HepG2 (cell line): Measurements from ENCODE around the gene PCSK1. TPM values are rescaled to one million over a fixed set of nuclear protein-coding genes. Genes with fewer than 3 reads are reported as not detected.

ENCODE experiments used
- ATAC-seq: fragments of 200-7000 bp; cut with Tn5 transposase; 3 replicates; pipeline ENCODE4 v1.9.1; 2020; ENCODE audit warnings: mild to moderate bottlenecking, moderate library complexity
- BruUV-seq: library from RNA; stranded (reverse); fragments of 400-500 nt; replicated peaks from 2 replicates; lab custom pipeline; 2021; lab: Mats Ljungman, UMichigan
- CTCF ChIA-PET: fragments of 300-600 bp; formaldehyde crosslinking; extraction: SDS; loops from one replicate; lab custom pipeline; 2021; ENCODE audit warnings: low total read pairs, inconsistent platforms, low intra/inter-chr PET ratio; lab: Yijun Ruan, JAX
- POLR2A ChIA-PET: fragments of 350-600 bp; sonication (Branson Sonifier 250); formaldehyde crosslinking; loops from one replicate; lab custom pipeline; 2020; ENCODE audit warnings: antibody characterized with exemption, inconsistent platforms; lab: Yijun Ruan, JAX
- DNase-seq: peaks from one replicate; pipeline ENCODE4 v3.0.0-alpha.2; 2015; ENCODE audit warnings: low spot score
- FAIRE-seq: peaks from 3 replicates; lab custom pipeline; 2011; peaks lifted over from hg19 to GRCh38; lab: Jason Lieb, UNC
- H2AFZ ChIP-seq: one replicate; pipeline ENCODE4 v1.6.1; 2011; ENCODE audit warnings: low read length, inconsistent platforms
- H3K27ac ChIP-seq: fragments of 300-600 bp; 3 replicates; pipeline ENCODE4 v1.8.0; 2011; ENCODE audit warnings: mixed run types, mild to moderate bottlenecking, mixed read lengths, low read length, inconsistent platforms; ENCODE audit not compliant: insufficient read depth; ENCODE audit errors: extremely low read length
- H3K27me3 ChIP-seq, 2 experiments: fragments of 200-600 bp in 1 of 2; 2 replicates in 1 of 2; 3 replicates in 1 of 2; pipeline versions ENCODE4 v1.6.0 to v1.8.0; 2011; ENCODE audit warnings: low read length in 2 of 2, mild to moderate bottlenecking in 2 of 2, moderate library complexity in 2 of 2, inconsistent platforms in 1 of 2; ENCODE audit not compliant: insufficient read depth in 2 of 2, control insufficient read depth in 1 of 2
- H3K36me3 ChIP-seq, 2 experiments: fragments of 200-600 bp in 1 of 2; replicated peaks in 1 of 2; 2 replicates in 1 of 2; 3 replicates in 1 of 2; pipeline versions ENCODE4 v1.5.1 to v1.8.0; 2011; ENCODE audit warnings: low read length in 2 of 2, inconsistent platforms in 1 of 2; ENCODE audit not compliant: insufficient read depth in 2 of 2, control insufficient read depth in 1 of 2
- H3K4me1 ChIP-seq: 2 replicates; pipeline ENCODE4 v1.5.1; 2012; ENCODE audit warnings: low read length, inconsistent platforms; ENCODE audit not compliant: insufficient read depth
- H3K4me2 ChIP-seq: 2 replicates; pipeline ENCODE4 v1.6.0; 2011; ENCODE audit warnings: low read depth, low read length, inconsistent platforms
- H3K4me3 ChIP-seq, 3 experiments: fragments of 200-600 bp in 1 of 3; sonication (generic), shearing (Covaris generic) in 1 of 3; replicated peaks in 1 of 3; 2 replicates each; pipeline ENCODE4 v1.5.1; 2011 to 2016; ENCODE audit warnings: low read length in 3 of 3, inconsistent platforms in 2 of 3, low read depth in 2 of 3, mild to moderate bottlenecking in 2 of 3, control low read depth in 1 of 3, mixed read lengths in 1 of 3; ENCODE audit not compliant: insufficient read depth in 1 of 3
- H3K79me2 ChIP-seq: one replicate; pipeline ENCODE4 v1.6.1; 2011; ENCODE audit warnings: low read length, inconsistent platforms; ENCODE audit not compliant: insufficient read depth
- H3K9ac ChIP-seq: 2 replicates; pipeline ENCODE4 v1.6.0; 2011; ENCODE audit warnings: mild to moderate bottlenecking, low read depth, low read length, inconsistent platforms; ENCODE audit not compliant: insufficient read depth
- H3K9me3 ChIP-seq: 2 replicates; pipeline ENCODE4 v1.5.1; 2012; ENCODE audit warnings: mild to moderate bottlenecking, low read length
- H4K20me1 ChIP-seq: 2 replicates; pipeline ENCODE4 v1.6.0; 2011; ENCODE audit warnings: inconsistent platforms, mild to moderate bottlenecking, low read length, moderate library complexity; ENCODE audit not compliant: insufficient read depth
- BORCS8-MEF2B ChIP-seq: sonication (generic); formaldehyde crosslinking; IDR thresholded peaks from 2 replicates; pipeline ENCODE4 v1.8.0; 2022; ENCODE audit warnings: mild to moderate bottlenecking, missing genetic modification reagents
- CAMTA2 ChIP-seq: sonication (generic); formaldehyde crosslinking; IDR thresholded peaks from 2 replicates; pipeline ENCODE4 v1.4.0; 2020; ENCODE audit warnings: mild to moderate bottlenecking, missing genetic modification reagents, borderline replicate concordance
- FOXP1 ChIP-seq, 2 experiments: fragments of 450-650 bp in 1 of 2; IDR thresholded peaks; 2 replicates each; pipeline ENCODE4 v1.6.1; 2017 to 2018; ENCODE audit warnings: antibody characterized with exemption in 1 of 2
- HOXA5 ChIP-seq: sonication (generic); formaldehyde crosslinking; IDR thresholded peaks from 2 replicates; pipeline ENCODE4 v1.4.0; 2020; ENCODE audit warnings: missing genetic modification reagents
- ISX ChIP-seq: sonication (generic); formaldehyde crosslinking; conservative IDR thresholded peaks from 2 replicates; pipeline ENCODE4 v1.5.0; 2020; ENCODE audit warnings: missing genetic modification reagents
- LCORL ChIP-seq, 2 experiments: fragments of 450-650 bp in 1 of 2; sonication (generic) in 1 of 2; formaldehyde crosslinking in 1 of 2; IDR thresholded peaks; 2 replicates each; pipeline versions ENCODE4 v1.5.0 to v1.6.1; 2017 to 2020; ENCODE audit warnings: antibody characterized with exemption in 1 of 2, missing genetic modification reagents in 1 of 2
- NCOA2 ChIP-seq: sonication (generic); formaldehyde crosslinking; IDR thresholded peaks from 2 replicates; pipeline ENCODE4 v1.8.0; 2022; ENCODE audit warnings: inconsistent platforms
- PATZ1 ChIP-seq: sonication (generic); formaldehyde crosslinking; IDR thresholded peaks from 2 replicates; pipeline ENCODE4 v1.4.0; 2020; ENCODE audit warnings: missing genetic modification reagents
- POGK ChIP-seq: sonication (generic); formaldehyde crosslinking; conservative IDR thresholded peaks from 2 replicates; pipeline ENCODE4 v1.8.0; 2022; ENCODE audit warnings: mild to moderate bottlenecking, moderate library complexity, missing genetic modification reagents
- RAD21 ChIP-seq: fragments of 450-650 bp; formaldehyde crosslinking; IDR thresholded peaks from 2 replicates; pipeline ENCODE4 v1.5.0; 2020; ENCODE audit warnings: mild to moderate bottlenecking
- STAT6 ChIP-seq: sonication (generic); formaldehyde crosslinking; IDR thresholded peaks from 2 replicates; pipeline ENCODE4 v1.4.0; 2020; ENCODE audit warnings: missing genetic modification reagents, mild to moderate bottlenecking, borderline replicate concordance
- ZBTB49 ChIP-seq: sonication (generic); formaldehyde crosslinking; IDR thresholded peaks from 2 replicates; pipeline ENCODE4 v1.4.0; 2020; ENCODE audit warnings: missing genetic modification reagents, borderline replicate concordance
- ZNF354B ChIP-seq: sonication (generic); formaldehyde crosslinking; IDR thresholded peaks from 2 replicates; pipeline ENCODE4 v1.8.0; 2022; ENCODE audit warnings: mild to moderate bottlenecking, missing genetic modification reagents
- ZNF570 ChIP-seq: sonication (generic); formaldehyde crosslinking; IDR thresholded peaks from 2 replicates; pipeline ENCODE4 v1.4.0; 2020; ENCODE audit warnings: mild to moderate bottlenecking, missing genetic modification reagents, borderline replicate concordance
- ZNF615 ChIP-seq: sonication (generic); formaldehyde crosslinking; IDR thresholded peaks from 2 replicates; pipeline ENCODE4 v1.5.0; 2020; ENCODE audit warnings: mild to moderate bottlenecking, missing genetic modification reagents, borderline replicate concordance
- ZNF747 ChIP-seq: sonication (generic); formaldehyde crosslinking; IDR thresholded peaks from 2 replicates; pipeline ENCODE4 v1.8.1; 2023; ENCODE audit warnings: missing genetic modification reagents, mild to moderate bottlenecking, borderline replicate concordance
- WGBS: methylation state at CpG from one replicate; pipeline ENCODE4 v1.1.6; 2017; ENCODE audit warnings: low lambda C conversion rate; 5-methylcytosine and 5-hydroxymethylcytosine counted together
- in situ Hi-C: cut with HindIII; loops from 2 replicates; pipeline ENCODE4 v1.10.0; 2017; ENCODE audit warnings: low pct_unique_long_range_greater_than_20kb; ENCODE audit not compliant: extremely low pct_ligation_motif_present
- intact Hi-C: fragments of 100-400 bp; cut with micrococcal nuclease; formaldehyde crosslinking; loops from one replicate; pipeline ENCODE4 v1.10.0; 2022; ENCODE audit not compliant: unreplicated experiment
- polyA plus RNA-seq, 8 experiments: library from polyadenylated mRNA; depleted of rRNA in 3 of 8; stranded (reverse) in 7 of 8; unstranded in 1 of 8; fragments of >200 nt; fragmentation: Illumina TruSeq in 4 of 8; extraction: Trizol in 4 of 8; gene quantifications; 2 replicates each; pipeline versions ENCODE4 v1.2.1 to v1.2.3, GENCODE V29; 2011 to 2016; ENCODE audit warnings: low read depth in 4 of 8, missing spikeins in 1 of 8, mixed read lengths in 1 of 8; ENCODE audit not compliant: insufficient read depth in 1 of 8
- total RNA-seq, 5 experiments: library from RNA; depleted of rRNA; stranded (reverse); fragments of >200 nt; fragmentation: Illumina TruSeq; extraction: Trizol; gene quantifications; 2 replicates each; pipeline ENCODE4 v1.2.3, GENCODE V29; 2016; ENCODE audit warnings: low read depth in 1 of 5

Gene PCSK1
- total and polyA plus RNA-seq, 2 of the 13 experiments (the other 11 are each of a cell fraction or from before 2014, with no cell fraction given) = not detected

GRCh38 chr5:96434201-96434645, 1.2 kb upstream of the PCSK1 start:
- H3K27me3 ChIP-seq = no peaks in the 10 kb centered on the region
- H3K4me2 ChIP-seq = no peak overlapping the region
- H3K4me3 ChIP-seq = no peak overlapping the region
- in situ Hi-C loops = no loop called here
- no peak overlapping the region for H3K9ac ChIP-seq
- H3K36me3 ChIP-seq = no peaks in the 10 kb centered on the region
- peak; percentile 75 for FAIRE-seq
- BruUV-seq = no TSS peak
- H2AFZ ChIP-seq = no peak overlapping the region
- ChIA-PET POLR2A (no interaction called here), CTCF (no interaction called here)
- H4K20me1 ChIP-seq = no peaks in the 10 kb centered on the region
- peak; percentile 48 for DNase-seq
- WGBS = 5% methylated on average over 11 of the region's 11 CpGs
- no peaks in the 10 kb centered on the region for H3K9me3 ChIP-seq
- H3K4me1 ChIP-seq = no peaks in the 10 kb centered on the region
- peak; percentile 97 for ATAC-seq
- H3K27ac ChIP-seq = no peak overlapping the region
- intact Hi-C loops = loop anchor here (1.0 kb wide), 1 partner anchor 50 kb away; no protein-coding TSS in a partner anchor
- H3K79me2 ChIP-seq = no peaks in the 10 kb centered on the region
- no peak for TF ChIP-seq ZNF570 (CRISPR knock-in tag)
- TF ChIP-seq ISX (CRISPR knock-in tag) = 0 out of 2 replicates have a peak, but pooled peaks have one; percentile 30
- TF ChIP-seq BORCS8-MEF2B (CRISPR knock-in tag) = peak; percentile 81
- no peak for TF ChIP-seq ZNF354B
- TF ChIP-seq HOXA5 = 0 out of 2 replicates have a peak, but pooled peaks have one; percentile 58
- TF ChIP-seq STAT6 (CRISPR knock-in tag) = no peak
- no peak for TF ChIP-seq PATZ1 (CRISPR knock-in tag)
- TF ChIP-seq ZBTB49 (CRISPR knock-in tag) = no peak
- no peak for TF ChIP-seq FOXP1 (IDR thresholded peaks at IDR 0.05)
- TF ChIP-seq FOXP1 (CRISPR knock-in tag; IDR thresholded peaks at IDR 0.05) = no peak
- peak; percentile 30; the same call in 1 of the 2 replicates for TF ChIP-seq NCOA2 (CRISPR knock-in tag)
- TF ChIP-seq ZNF747 (CRISPR knock-in tag) = no peak
- TF ChIP-seq LCORL (IDR thresholded peaks at IDR 0.05) = no peak
- TF ChIP-seq LCORL (CRISPR knock-in tag; IDR thresholded peaks at IDR 0.05) = no peak
- TF ChIP-seq CAMTA2 (CRISPR knock-in tag) = no peak
- no peak for TF ChIP-seq POGK
- TF ChIP-seq RAD21 (CRISPR knock-in tag) = no peak
- TF ChIP-seq ZNF615 = no peak
